Measurements from ENCODE around the gene UPK3A.

UPK3A gene

DNA sequence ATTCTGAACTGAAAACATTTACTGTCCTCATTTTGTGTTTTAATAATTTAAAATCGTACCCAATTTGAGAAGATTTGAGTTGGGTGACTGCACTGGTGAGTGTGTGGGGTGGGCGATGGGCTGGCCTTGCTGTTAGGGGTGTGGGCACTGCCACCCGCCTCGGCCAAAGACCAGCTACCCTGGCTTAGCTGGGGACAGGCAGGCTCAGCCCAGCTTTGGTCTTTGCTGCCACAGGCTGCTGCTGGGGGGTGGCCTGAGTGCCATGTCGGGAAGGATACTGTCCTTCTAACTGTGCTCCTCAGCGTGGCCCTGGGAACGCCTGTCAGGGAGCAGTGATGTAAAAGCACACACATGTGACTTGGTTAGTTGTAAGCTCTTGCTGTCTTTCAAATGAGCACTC, 47.3 kb downstream of the UPK3A start:
- no peak for DNase-seq

DNA sequence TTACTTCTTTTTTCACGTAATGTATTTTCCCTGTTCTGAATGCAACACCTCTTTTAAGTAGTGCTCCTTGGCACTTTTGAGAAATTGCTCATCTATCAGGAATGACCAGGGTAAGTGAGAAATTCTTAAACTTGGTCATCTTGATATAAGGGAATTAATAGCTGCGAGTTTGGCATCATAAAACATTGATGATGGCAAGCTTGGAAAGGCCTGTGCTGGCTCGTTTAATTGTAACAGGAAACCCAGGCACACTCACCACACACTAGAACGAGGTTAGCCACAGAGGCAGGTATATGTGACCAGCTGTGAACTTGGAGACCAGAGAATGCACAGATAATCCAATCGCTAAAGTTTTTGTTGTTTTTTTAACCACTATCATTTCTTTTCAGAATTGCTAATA, 49.3 kb downstream of the UPK3A start:
- DNase-seq = no peak

DNA sequence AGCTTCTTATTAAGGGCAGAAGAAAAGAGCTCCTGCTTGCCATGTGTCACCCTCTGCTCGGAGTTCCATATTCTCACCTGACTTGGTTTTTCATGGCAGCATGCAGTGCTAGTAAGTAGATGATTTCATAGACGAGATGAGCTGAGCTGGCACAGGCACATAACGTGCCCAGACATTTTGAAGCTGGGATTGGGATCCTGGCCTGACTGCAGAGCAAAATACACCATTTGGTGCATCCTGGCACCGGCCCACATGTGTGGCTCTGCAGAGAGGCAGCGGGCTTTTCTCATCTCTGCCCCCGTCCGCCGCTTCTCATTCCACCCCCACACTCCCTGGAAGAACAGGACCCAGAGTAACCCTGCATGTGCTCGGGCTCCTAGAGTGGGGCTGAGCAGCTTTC, 49.8 kb downstream of the UPK3A start:
- DNase-seq = no peak

DNA sequence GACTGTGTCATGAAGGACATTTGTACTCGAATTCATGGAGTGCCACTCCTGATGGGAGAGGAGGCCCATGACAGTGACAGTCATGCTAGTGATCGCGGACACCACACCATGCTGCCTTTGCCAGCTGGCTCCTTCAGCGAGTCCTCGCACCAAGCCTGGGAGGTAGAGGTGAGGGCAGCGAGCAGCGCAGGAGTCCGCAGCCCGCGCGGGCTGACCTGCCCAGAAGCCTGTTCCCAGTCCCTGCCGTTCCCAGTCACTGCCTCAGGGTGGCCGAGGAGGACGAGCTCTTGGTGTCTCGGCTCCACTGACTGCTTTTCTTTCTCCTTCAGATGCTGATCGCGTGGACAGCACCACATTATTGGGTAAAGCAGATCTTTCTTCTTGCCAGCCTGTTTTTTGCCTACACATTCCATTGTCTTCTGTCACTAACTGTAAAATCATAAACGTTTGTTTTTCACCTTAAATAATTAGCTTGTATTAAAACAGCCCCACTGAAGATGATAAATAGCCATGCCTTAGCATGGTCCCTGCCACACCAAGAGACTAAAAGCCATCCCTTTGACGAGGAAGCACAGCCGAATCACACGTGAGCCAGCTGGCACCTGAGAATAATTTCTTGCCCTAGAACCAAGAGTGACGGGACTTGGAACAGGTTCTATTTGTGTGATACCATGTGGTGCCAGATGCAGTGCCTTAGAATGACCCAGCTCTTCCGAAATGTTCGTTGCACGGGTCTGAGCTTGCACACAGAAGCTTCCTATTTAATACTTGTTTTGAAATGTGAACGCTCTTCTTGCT, 50.5 kb downstream of the UPK3A start:
- no peak for DNase-seq

DNA sequence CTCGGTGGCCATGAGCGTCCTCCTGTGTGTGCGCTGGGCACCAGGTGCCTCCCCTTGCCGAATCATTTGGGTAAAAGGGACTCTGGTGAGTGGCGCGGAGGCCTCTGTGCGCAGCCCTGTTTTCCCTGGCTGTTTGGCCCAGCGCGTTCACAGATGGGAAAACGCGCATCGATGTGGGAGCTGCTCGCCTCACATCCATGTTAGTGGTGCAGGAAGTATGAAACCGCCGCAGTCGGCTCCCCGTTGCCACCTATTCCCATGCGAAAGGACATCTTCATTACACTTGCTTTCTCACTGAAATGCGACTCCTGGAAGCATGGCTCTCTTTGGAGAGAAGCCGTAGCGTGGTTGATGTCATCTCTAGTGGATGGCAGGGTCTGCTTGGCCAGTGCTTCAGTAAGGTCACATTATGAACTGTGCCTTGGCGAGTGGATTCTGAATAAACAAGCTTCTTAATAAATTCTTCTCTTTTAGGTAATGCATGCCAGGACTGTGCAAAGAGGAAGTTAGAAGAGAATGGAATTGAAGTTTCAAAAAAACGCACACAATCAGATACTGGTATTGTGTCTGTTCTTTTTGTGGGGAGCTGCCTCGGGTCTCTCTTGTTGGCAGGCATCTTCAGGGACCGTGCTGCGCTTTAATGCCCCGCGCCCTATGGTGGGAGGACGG, 51.2 kb downstream of the UPK3A start:
- DNase-seq = no peak

DNA sequence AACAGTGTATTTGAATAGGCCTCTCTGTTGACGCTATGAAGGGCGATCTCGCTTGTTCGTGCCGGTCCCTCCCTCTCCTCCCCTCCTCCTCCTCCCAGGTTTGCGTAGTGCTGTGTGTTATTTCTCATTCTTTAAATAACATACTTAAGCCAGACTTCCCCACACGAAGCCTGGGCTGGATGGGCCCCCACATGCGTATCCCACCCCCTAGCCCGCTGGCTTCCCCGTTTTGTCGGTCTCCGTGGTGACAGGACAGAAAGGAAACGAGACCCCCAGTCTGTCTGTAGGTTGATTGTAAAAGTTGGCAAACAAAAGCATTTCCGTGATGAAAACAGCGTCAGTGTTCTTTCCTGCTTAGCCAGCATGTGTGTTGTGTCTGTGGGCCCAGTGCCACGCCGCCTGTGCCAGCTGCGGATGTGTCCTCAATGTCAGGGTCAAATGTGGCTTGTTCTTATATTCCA, 52.3 kb downstream of the UPK3A start:
- no peak for DNase-seq

DNA sequence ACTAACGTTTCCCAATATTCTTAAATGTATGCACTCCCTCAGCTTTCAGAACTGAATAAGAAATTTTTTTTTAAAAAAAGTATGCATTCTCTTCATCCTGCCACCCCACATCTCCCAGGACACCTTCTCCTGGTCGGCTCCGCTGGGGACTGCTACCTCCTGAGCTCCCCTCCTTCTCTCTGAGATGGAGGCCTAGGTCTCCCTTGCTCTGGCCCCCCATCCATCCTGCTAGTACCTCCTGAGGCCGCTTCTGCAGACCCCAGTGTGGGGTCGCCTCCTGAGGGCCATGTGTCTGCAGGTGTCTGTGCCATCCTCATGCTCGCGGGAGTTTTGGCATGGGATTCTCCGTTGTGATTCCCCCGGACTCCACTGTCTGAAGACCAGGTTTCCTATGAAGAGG, 52.8 kb downstream of the UPK3A start:
- DNase-seq = no peak

DNA sequence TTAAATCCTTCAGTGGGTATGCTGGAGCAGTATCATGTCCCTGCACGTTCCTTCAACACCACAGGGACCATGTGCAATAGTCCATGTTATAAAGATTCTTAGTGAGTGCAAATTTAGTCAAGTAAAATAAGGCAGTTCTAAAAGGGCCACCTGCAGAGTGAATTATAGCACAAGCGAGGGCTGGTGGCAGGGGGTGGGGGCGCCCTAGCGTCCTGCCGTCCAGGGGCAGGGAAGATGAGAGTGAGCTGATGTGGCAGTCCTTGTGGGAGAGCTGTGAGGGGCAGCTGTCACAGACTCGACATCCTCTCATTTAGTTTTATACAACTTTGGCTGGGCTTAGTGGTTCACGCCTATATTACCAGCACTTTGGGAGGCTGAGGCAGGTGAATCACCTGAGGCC, 54.0 kb downstream of the UPK3A start:
- DNase-seq = no peak

DNA sequence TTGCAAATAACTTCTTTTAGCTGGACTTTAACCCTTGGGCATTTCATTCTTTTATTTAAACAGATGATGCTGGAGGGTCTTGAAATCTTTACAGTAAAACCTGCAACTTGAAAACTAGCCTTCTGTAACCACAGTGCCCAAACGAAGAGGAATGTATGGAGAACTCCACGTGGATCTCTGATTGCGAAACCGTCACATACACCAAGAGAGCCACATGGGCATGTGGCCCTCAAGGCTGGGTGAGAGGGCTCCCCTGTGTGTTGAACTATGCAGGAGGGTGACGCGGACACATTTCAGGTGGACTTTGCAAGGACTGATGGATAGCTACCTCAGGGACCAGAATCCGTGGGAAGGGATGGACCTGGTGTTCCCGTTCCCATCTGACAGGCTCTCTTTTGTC, 55.6 kb downstream of the UPK3A start:
- DNase-seq = no peak

DNA sequence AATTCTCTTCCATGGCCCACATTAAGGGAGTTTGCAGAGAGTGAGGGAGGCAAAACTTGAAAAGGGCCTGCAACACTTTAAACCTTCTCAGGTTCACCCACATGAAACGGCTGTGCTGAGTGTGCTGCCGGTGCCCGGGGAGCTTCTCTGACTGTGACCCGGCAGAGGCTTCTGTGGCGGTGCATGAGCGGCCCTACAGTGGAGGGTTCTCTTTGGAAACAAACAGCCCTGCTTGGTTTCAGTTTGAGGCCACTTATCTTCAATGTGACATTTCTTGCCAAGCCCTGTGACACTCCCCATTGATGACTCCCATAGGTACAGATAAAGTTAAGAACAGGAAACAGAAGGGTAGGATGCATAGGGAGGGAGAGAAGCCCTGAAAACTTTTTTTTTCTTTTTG, 56.7 kb downstream of the UPK3A start:
- DNase-seq = no peak

DNA sequence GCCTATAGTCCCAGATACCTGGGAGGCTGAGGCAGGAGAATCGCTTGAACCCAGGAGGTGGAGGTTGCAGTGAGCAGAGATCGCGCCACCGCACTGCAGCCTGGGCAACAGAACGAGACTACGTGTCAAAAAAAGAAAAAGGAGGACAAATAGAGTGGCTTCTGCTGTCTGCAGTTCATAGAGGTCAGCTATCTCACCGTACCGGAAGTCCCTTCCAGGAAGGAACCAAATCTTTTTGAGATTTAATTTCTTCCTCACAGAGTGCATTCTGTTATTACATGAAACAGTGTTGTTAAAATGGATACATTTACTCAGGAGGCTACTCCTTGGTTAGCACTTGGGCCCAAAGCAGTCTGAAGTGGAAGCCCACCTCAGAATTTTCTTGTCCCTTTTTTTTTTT, 58.4 kb downstream of the UPK3A start:
- no peak for DNase-seq

DNA sequence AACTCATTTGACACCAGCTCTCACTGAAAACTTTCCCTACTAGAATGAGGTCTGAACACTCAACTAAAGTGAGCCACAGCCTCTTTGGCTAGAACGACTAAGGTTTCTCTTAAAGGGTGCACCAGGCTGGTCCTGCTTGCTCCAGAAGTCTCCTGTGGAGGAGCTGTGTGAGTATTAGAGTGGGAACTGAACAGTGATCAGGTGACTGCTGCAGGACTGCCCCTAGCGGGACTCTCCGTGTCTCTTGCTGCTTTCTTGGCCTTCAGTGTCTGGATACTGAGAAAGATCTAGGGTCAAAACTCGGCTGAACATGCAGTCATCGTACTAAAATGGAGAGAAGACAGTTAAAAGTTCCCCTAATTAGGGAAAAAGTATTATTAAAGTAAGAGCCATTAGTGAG, 59.6 kb downstream of the UPK3A start:
- DNase-seq = no peak

All from NCI-H82 (cell line).